IPS-20b (cell line): ENCODE data around the gene NBAS.

Experiments
- H3K27ac ChIP-seq: one replicate; pipeline ENCODE4 v1.5.1; 2013; ENCODE audit warnings: low read length
- H3K27me3 ChIP-seq: 2 replicates; pipeline ENCODE4 v1.6.1; 2013; ENCODE audit warnings: mild to moderate bottlenecking, low read length, inconsistent platforms; ENCODE audit not compliant: insufficient read depth
- H3K36me3 ChIP-seq: 2 replicates; pipeline ENCODE4 v1.6.1; 2013; ENCODE audit warnings: low read depth, mild to moderate bottlenecking, inconsistent platforms, low read length, moderate library complexity; ENCODE audit not compliant: insufficient read depth
- H3K4me1 ChIP-seq: 2 replicates; pipeline ENCODE4 v1.6.1; 2013; ENCODE audit warnings: mild to moderate bottlenecking, control low read depth, inconsistent platforms, low read length, moderate library complexity; ENCODE audit not compliant: insufficient read depth
- H3K4me3 ChIP-seq: 2 replicates; pipeline ENCODE4 v1.5.1; 2013; ENCODE audit warnings: mild to moderate bottlenecking, low read length, inconsistent platforms
- H3K9ac ChIP-seq: 2 replicates; pipeline ENCODE4 v1.6.1; 2013; ENCODE audit warnings: low read depth, mild to moderate bottlenecking, inconsistent platforms, low read length, moderate library complexity
- H3K9me3 ChIP-seq: 2 replicates; pipeline ENCODE4 v1.6.1; 2013; ENCODE audit warnings: mild to moderate bottlenecking, low read depth, low read length, inconsistent platforms; ENCODE audit not compliant: insufficient read depth

Gene NBAS

GRCh38 chr2:15307526-15307925 lies 253.6 kb downstream of the NBAS start:
- Histone ChIP-seq H3K9me3 (no peaks in the 10 kb centered on the region), H3K27ac (no peak overlapping the region)

GRCh38 chr2:15306706-15307105 lies 254.4 kb downstream of the NBAS start:
- H3K27ac ChIP-seq = no peak overlapping the region
- no peaks in the 10 kb centered on the region for H3K36me3 ChIP-seq
- no peaks in the 10 kb centered on the region for H3K9me3 ChIP-seq
- no peak overlapping the region for H3K4me3 ChIP-seq
- no peaks in the 10 kb centered on the region for H3K4me1 ChIP-seq
- H3K9ac ChIP-seq = no peak overlapping the region
- H3K27me3 ChIP-seq = no peaks in the 10 kb centered on the region

More at GRCh38 chr2:15307526-15307925, 253.6 kb downstream of the NBAS start:
- Histone ChIP-seq H3K4me3 (no peak overlapping the region), H3K4me1 (no peaks in the 10 kb centered on the region), H3K36me3 (no peaks in the 10 kb centered on the region), H3K9ac (no peak overlapping the region), H3K27me3 (no peaks in the 10 kb centered on the region)

GRCh38 chr2:15303874-15304273 lies 257.3 kb downstream of the NBAS start:
- H3K4me3 ChIP-seq = no peak overlapping the region
- no peaks in the 10 kb centered on the region for H3K9me3 ChIP-seq
- H3K27ac ChIP-seq = no peak overlapping the region
- H3K4me1 ChIP-seq = no peaks in the 10 kb centered on the region
- H3K9ac ChIP-seq = no peak overlapping the region
- H3K27me3 ChIP-seq = no peaks in the 10 kb centered on the region
- H3K36me3 ChIP-seq = no peaks in the 10 kb centered on the region

- Histone ChIP-seq H3K4me1 (no peaks in the 10 kb centered on the region), H3K36me3 (no peaks in the 10 kb centered on the region), H3K27ac (no peak overlapping the region), H3K9me3 (no peaks in the 10 kb centered on the region), H3K4me3 (no peak overlapping the region), H3K27me3 (no peaks in the 10 kb centered on the region), H3K9ac (no peak overlapping the region)
Observed at GRCh38 chr2:15302154-15302553, 259.0 kb downstream of the NBAS start.

- no peaks in the 10 kb centered on the region for H3K27me3 ChIP-seq
- no peaks in the 10 kb centered on the region for H3K9me3 ChIP-seq
- no peak overlapping the region for H3K4me3 ChIP-seq
- H3K36me3 ChIP-seq = no peaks in the 10 kb centered on the region
- no peak overlapping the region for H3K9ac ChIP-seq
- H3K4me1 ChIP-seq = no peaks in the 10 kb centered on the region
- H3K27ac ChIP-seq = no peak overlapping the region
Observed at GRCh38 chr2:15300624-15301573, 260.2 kb downstream of the NBAS start.

GRCh38 chr2:15299904-15300520 lies 261.1 kb downstream of the NBAS start:
- Histone ChIP-seq H3K4me3 (no peak overlapping the region), H3K9me3 (no peaks in the 10 kb centered on the region), H3K36me3 (no peaks in the 10 kb centered on the region), H3K27ac (no peak overlapping the region), H3K4me1 (no peaks in the 10 kb centered on the region), H3K27me3 (no peaks in the 10 kb centered on the region), H3K9ac (no peak overlapping the region)

- H3K36me3 ChIP-seq = no peaks in the 10 kb centered on the region
- H3K27me3 ChIP-seq = no peaks in the 10 kb centered on the region
- H3K9ac ChIP-seq = no peak overlapping the region
- no peaks in the 10 kb centered on the region for H3K4me1 ChIP-seq
- H3K4me3 ChIP-seq = no peak overlapping the region
- H3K9me3 ChIP-seq = no peaks in the 10 kb centered on the region
- no peak overlapping the region for H3K27ac ChIP-seq
Observed at GRCh38 chr2:15298770-15299169, 262.4 kb downstream of the NBAS start.

- no peak overlapping the region for H3K27ac ChIP-seq
- H3K4me3 ChIP-seq = no peak overlapping the region
- 0 out of 2 replicates have a peak, but pooled peaks cover 15% of the 10 kb centered on the region for H3K36me3 ChIP-seq
- no peak overlapping the region for H3K9ac ChIP-seq
- H3K9me3 ChIP-seq = no peaks in the 10 kb centered on the region
- H3K27me3 ChIP-seq = no peaks in the 10 kb centered on the region
- H3K4me1 ChIP-seq = no peaks in the 10 kb centered on the region
Observed at GRCh38 chr2:15293262-15293937, 267.7 kb downstream of the NBAS start.

- Histone ChIP-seq H3K27ac (no peak overlapping the region), H3K4me1 (no peaks in the 10 kb centered on the region), H3K36me3 (0 out of 2 replicates have a peak, but pooled peaks cover 13% of the 10 kb centered on the region), H3K9me3 (no peaks in the 10 kb centered on the region), H3K9ac (no peak overlapping the region), H3K27me3 (no peaks in the 10 kb centered on the region), H3K4me3 (no peak overlapping the region)
Observed at GRCh38 chr2:15287447-15288184, 273.5 kb downstream of the NBAS start.

- Histone ChIP-seq H3K4me1 (no peaks in the 10 kb centered on the region), H3K36me3 (no peaks in the 10 kb centered on the region), H3K27ac (no peak overlapping the region), H3K9me3 (no peaks in the 10 kb centered on the region), H3K9ac (no peak overlapping the region), H3K27me3 (no peaks in the 10 kb centered on the region), H3K4me3 (no peak overlapping the region)
Observed at GRCh38 chr2:15284614-15285013, 276.5 kb downstream of the NBAS start.

GRCh38 chr2:15281681-15282080 lies 279.5 kb downstream of the NBAS start:
- Histone ChIP-seq H3K9ac (no peak overlapping the region), H3K4me1 (no peaks in the 10 kb centered on the region), H3K27me3 (no peaks in the 10 kb centered on the region), H3K4me3 (no peak overlapping the region), H3K9me3 (no peaks in the 10 kb centered on the region), H3K36me3 (no peaks in the 10 kb centered on the region), H3K27ac (no peak overlapping the region)
